H9 (cell line): ENCODE measurements around the gene LEF1. TPM values are rescaled to one million over a fixed set of nuclear protein-coding genes. Genes with fewer than 3 reads are reported as not detected.

Source experiments
- DNase-seq: peaks from one replicate; pipeline ENCODE4 v3.0.0-alpha.2; 2017
- H2AFZ ChIP-seq: one replicate; pipeline ENCODE4 v1.6.1; 2013; ENCODE audit warnings: mild to moderate bottlenecking, low read length, control low read depth, moderate library complexity
- H2AK5ac ChIP-seq: 2 replicates; pipeline ENCODE4 v1.6.1; 2013; ENCODE audit warnings: low read length, control low read depth, mixed read lengths; ENCODE audit not compliant: insufficient read length
- H2BK120ac ChIP-seq: one replicate; pipeline ENCODE4 v1.6.1; 2013; ENCODE audit warnings: low read depth, mild to moderate bottlenecking, low read length, control low read depth, inconsistent platforms; ENCODE audit not compliant: poor library complexity, severe bottlenecking
- H2BK12ac ChIP-seq: 2 replicates; pipeline ENCODE4 v1.6.1; 2013; ENCODE audit warnings: low read length, control low read depth, mixed read lengths, low read depth; ENCODE audit not compliant: insufficient read length
- H2BK15ac ChIP-seq: 2 replicates; pipeline ENCODE4 v1.6.1; 2013; ENCODE audit warnings: low read depth, low read length, control low read depth
- H2BK20ac ChIP-seq: one replicate; pipeline ENCODE4 v1.6.1; 2013; ENCODE audit warnings: low read depth, mild to moderate bottlenecking, low read length, control low read depth, inconsistent platforms; ENCODE audit not compliant: poor library complexity, severe bottlenecking
- H2BK5ac ChIP-seq: 2 replicates; pipeline ENCODE4 v1.6.1; 2013; ENCODE audit warnings: low read length, control low read depth, mixed read lengths; ENCODE audit not compliant: insufficient read length
- H3K14ac ChIP-seq: 2 replicates; pipeline ENCODE4 v1.6.1; 2013; ENCODE audit warnings: low read length, control low read depth; ENCODE audit not compliant: insufficient read depth
- H3K18ac ChIP-seq: 2 replicates; pipeline ENCODE4 v1.6.1; 2013; ENCODE audit warnings: low read depth, mild to moderate bottlenecking, mixed read lengths, low read length, control low read depth; ENCODE audit not compliant: insufficient read length
- H3K23ac ChIP-seq: 2 replicates; pipeline ENCODE4 v1.6.1; 2013; ENCODE audit warnings: low read length, control low read depth, mixed read lengths, low read depth; ENCODE audit not compliant: insufficient read length
- H3K23me2 ChIP-seq: 2 replicates; pipeline ENCODE4 v1.6.1; 2013; ENCODE audit warnings: low read depth, mild to moderate bottlenecking, mixed read lengths, low read length, control low read depth; ENCODE audit not compliant: insufficient read length, poor library complexity, severe bottlenecking
- H3K27ac ChIP-seq: 2 replicates; pipeline ENCODE4 v1.5.1; 2013; ENCODE audit warnings: low read length, control low read depth, mixed read lengths, low read depth; ENCODE audit not compliant: insufficient read length
- H3K27me3 ChIP-seq: 2 replicates; pipeline ENCODE4 v1.6.1; 2013; ENCODE audit warnings: low read length, control low read depth, inconsistent platforms; ENCODE audit not compliant: insufficient read depth
- H3K4ac ChIP-seq: 2 replicates; pipeline ENCODE4 v1.6.1; 2013; ENCODE audit warnings: low read depth, mild to moderate bottlenecking, control low read depth, inconsistent platforms, low read length, moderate library complexity
- H3K4me1 ChIP-seq: 2 replicates; pipeline ENCODE4 v1.6.1; 2013; ENCODE audit warnings: low read length, control low read depth, inconsistent platforms; ENCODE audit not compliant: insufficient read depth
- H3K4me2 ChIP-seq: 2 replicates; pipeline ENCODE4 v1.6.1; 2013; ENCODE audit warnings: low read length, control low read depth, mixed read lengths; ENCODE audit not compliant: insufficient read length, insufficient read depth
- H3K56ac ChIP-seq: 2 replicates; pipeline ENCODE4 v1.6.1; 2013; ENCODE audit warnings: low read depth, mild to moderate bottlenecking, mixed read lengths, low read length, control low read depth; ENCODE audit not compliant: insufficient read length
- H3K79me1 ChIP-seq: 2 replicates; pipeline ENCODE4 v1.6.1; 2013; ENCODE audit warnings: low read depth, mild to moderate bottlenecking, moderate library complexity, low read length, control low read depth, inconsistent platforms; ENCODE audit not compliant: insufficient read depth, poor library complexity, severe bottlenecking
- H3K79me2 ChIP-seq: 2 replicates; pipeline ENCODE4 v1.6.1; 2013; ENCODE audit warnings: low read length, control low read depth, inconsistent platforms; ENCODE audit not compliant: insufficient read depth
- H3K9ac ChIP-seq: 2 replicates; pipeline ENCODE4 v1.6.1; 2013; ENCODE audit warnings: low read length, control low read depth, mixed read lengths; ENCODE audit not compliant: insufficient read length; ENCODE audit errors: extremely low read depth
- H3K9me3 ChIP-seq: one replicate; pipeline ENCODE4 v1.6.1; 2013; ENCODE audit warnings: low read depth, low read length, inconsistent platforms; ENCODE audit not compliant: control insufficient read depth
- H3T11ph ChIP-seq: one replicate; pipeline ENCODE4 v1.6.1; 2013; ENCODE audit warnings: mild to moderate bottlenecking, low read length, control low read depth, inconsistent platforms
- H4K20me1 ChIP-seq: one replicate; pipeline ENCODE4 v1.6.1; 2013; ENCODE audit not compliant: control insufficient read depth, insufficient read length, insufficient read depth
- H4K5ac ChIP-seq: 2 replicates; pipeline ENCODE4 v1.6.1; 2013; ENCODE audit warnings: low read depth, mild to moderate bottlenecking, mixed read lengths, low read length, control low read depth; ENCODE audit not compliant: insufficient read length
- H4K8ac ChIP-seq: replicated peaks from 2 replicates; pipeline ENCODE4 v1.6.1; 2013; ENCODE audit warnings: low read length, control low read depth, mixed read lengths, low read depth; ENCODE audit not compliant: insufficient read length
- H4K91ac ChIP-seq: 2 replicates; pipeline ENCODE4 v1.6.1; 2013; ENCODE audit warnings: low read depth, mild to moderate bottlenecking, moderate library complexity, mixed read lengths, low read length, control low read depth; ENCODE audit not compliant: insufficient read length
- H3K27ac Mint-ChIP-seq, 3 experiments: 2 replicates in 2 of 3; 3 replicates in 1 of 3; pipeline ENCODE4 v1.8.0; 2020 to 2021; ENCODE audit warnings: mixed read lengths in 3 of 3, mild to moderate bottlenecking in 1 of 3, moderate library complexity in 1 of 3
- H3K27me3 Mint-ChIP-seq: 2 replicates; pipeline ENCODE4 v1.8.0; 2021; ENCODE audit warnings: low read depth, mild to moderate bottlenecking, moderate library complexity, mixed read lengths
- H3K36me3 Mint-ChIP-seq, 3 experiments: 2 replicates in 2 of 3; 3 replicates in 1 of 3; pipeline ENCODE4 v1.8.0; 2020 to 2021; ENCODE audit warnings: low read depth in 3 of 3, mixed read lengths in 3 of 3; ENCODE audit not compliant: insufficient read depth in 1 of 3
- H3K4me1 Mint-ChIP-seq, 2 experiments: 2 replicates each; pipeline ENCODE4 v1.8.0; 2020; ENCODE audit warnings: mixed read lengths in 2 of 2
- H3K4me3 Mint-ChIP-seq, 2 experiments: 2 replicates in 1 of 2; 3 replicates in 1 of 2; pipeline ENCODE4 v1.8.0; 2020 to 2021; ENCODE audit warnings: mild to moderate bottlenecking in 2 of 2, mixed read lengths in 2 of 2, moderate library complexity in 1 of 2
- H3K9me3 Mint-ChIP-seq, 2 experiments: 2 replicates in 1 of 2; 3 replicates in 1 of 2; pipeline ENCODE4 v1.8.0; 2020; ENCODE audit warnings: mild to moderate bottlenecking in 2 of 2, mixed read lengths in 2 of 2, moderate library complexity in 1 of 2
- CTCF ChIP-seq: fragments of 200-600 bp; sonication (generic); conservative IDR thresholded peaks from 3 replicates; pipeline ENCODE4 v1.8.0; 2021; ENCODE audit warnings: antibody characterized with exemption, mild to moderate bottlenecking
- WGBS: extraction: QIAGEN DNeasy Blood & Tissue Kit; methylation state at CpG from one replicate; pipeline ENCODE4 v1.1.7; 2013; ENCODE audit warnings: missing lambda C conversion rate, low lambda C conversion rate, mixed read lengths; ENCODE audit not compliant: insufficient read length; ENCODE audit errors: extremely low coverage; 5-methylcytosine and 5-hydroxymethylcytosine counted together
- total RNA-seq: library from RNA; stranded (reverse); gene quantifications from 2 replicates; pipeline ENCODE4 v1.2.1, GENCODE V29; 2021

Gene LEF1
- total RNA-seq, 1 experiment from 2014 or later, result 2.5 TPM

GRCh38 chr4:108029016-108029720 lies 139.6 kb downstream of the LEF1 start:
- H3K18ac ChIP-seq, result no peak overlapping the region
- H3K23ac ChIP-seq, result no peak overlapping the region
- H3K79me2 ChIP-seq, result no peaks in the 10 kb centered on the region
- Mint-ChIP-seq H3K27ac (peak overlapping the region in 1 of 3 experiments; percentile 2; a peak in 1 of 7 replicates), H3K4me3 (no peak overlapping the region), H3K9me3 (no peaks in the 10 kb centered on the region), H3K27me3 (no peaks in the 10 kb centered on the region), H3K4me1 (peaks cover 2 to 6% of the 10 kb centered on the region in 2 experiments; a peak in 1 of 4 replicates), H3K36me3 (peaks cover 18 to 58% (median 53%) of the 10 kb centered on the region in 3 experiments)
- H3K27ac ChIP-seq, result no peak overlapping the region
- H2AK5ac ChIP-seq, result no peak overlapping the region
- H3K4me2 ChIP-seq, result no peak overlapping the region
- no peaks in the 10 kb centered on the region for H3K79me1 ChIP-seq
- H3K4me1 ChIP-seq, result no peaks in the 10 kb centered on the region
- H4K5ac ChIP-seq, result no peak overlapping the region
- H4K8ac ChIP-seq, result no peak overlapping the region
- no peak overlapping the region for H3K56ac ChIP-seq
- H4K91ac ChIP-seq, result no peak overlapping the region
- no CpG with 5 or more reads among the region's 9 CpGs for WGBS
- DNase-seq, result no peak
- H3K4ac ChIP-seq, result no peak overlapping the region
- TF ChIP-seq CTCF, result no peak
- no peak overlapping the region for H2BK12ac ChIP-seq
- no peaks in the 10 kb centered on the region for H3K9me3 ChIP-seq
- no peak overlapping the region for H2BK15ac ChIP-seq
- H2BK120ac ChIP-seq, result no peak overlapping the region
- H3K14ac ChIP-seq, result no peak overlapping the region
- H3T11ph ChIP-seq, result no peak overlapping the region
- no peak overlapping the region for H2BK5ac ChIP-seq
- no peak overlapping the region for H2BK20ac ChIP-seq
- H3K23me2 ChIP-seq, result no peaks in the 10 kb centered on the region
- H2AFZ ChIP-seq, result no peak overlapping the region
- no peaks in the 10 kb centered on the region for H4K20me1 ChIP-seq
- H3K27me3 ChIP-seq, result no peaks in the 10 kb centered on the region
- no peak overlapping the region for H3K9ac ChIP-seq
